Endometrial microvascular endothelial cells (primary cell): ENCODE measurements around the gene LRBA. TPM values are rescaled to one million over a fixed set of nuclear protein-coding genes. Genes with fewer than 3 reads are reported as not detected.

ENCODE experiments used
- in situ Hi-C: cut with HindIII; loops from 2 replicates; pipeline ENCODE4 v1.10.0; 2017; ENCODE audit warnings: low sequenced_read_pairs, low pct_unique_long_range_greater_than_20kb; ENCODE audit errors: inconsistent ontology term
- total RNA-seq: library from RNA; depleted of rRNA; stranded (reverse); fragments of >200 nt; gene quantifications from one replicate; pipeline ENCODE4 v1.2.3, GENCODE V29; 2015; ENCODE audit errors: inconsistent ontology term

The LRBA gene
- total RNA-seq, 1 donor from 2014 or later: 38.9 TPM

- in situ Hi-C loops: no loop called here
Measured at GRCh38 chr4:150385606-150386005, 629.5 kb downstream of the LRBA start.

- in situ Hi-C loops: no loop called here
Measured at GRCh38 chr4:150384249-150384648, 630.8 kb downstream of the LRBA start.

- in situ Hi-C loops: no loop called here
Measured at GRCh38 chr4:150382028-150382427, 633.1 kb downstream of the LRBA start.

GRCh38 chr4:150381609-150382008 is 633.5 kb downstream of the LRBA start:
- in situ Hi-C loops: no loop called here

- in situ Hi-C loops: no loop called here
Measured at GRCh38 chr4:150381036-150381435, 634.0 kb downstream of the LRBA start.

- in situ Hi-C loops: no loop called here
Measured at GRCh38 chr4:150379454-150379853, 635.6 kb downstream of the LRBA start.

GRCh38 chr4:150375025-150375424 is 640.1 kb downstream of the LRBA start:
- in situ Hi-C loops: no loop called here

- in situ Hi-C loops: no loop called here
Measured at GRCh38 chr4:150371869-150372268, 643.2 kb downstream of the LRBA start.

GRCh38 chr4:150369434-150370380 is 645.4 kb downstream of the LRBA start:
- in situ Hi-C loops: no loop called here

- in situ Hi-C loops: no loop called here
Measured at GRCh38 chr4:150368667-150369066, 646.4 kb downstream of the LRBA start.

GRCh38 chr4:150367326-150367725 is 647.8 kb downstream of the LRBA start:
- in situ Hi-C loops: no loop called here

GRCh38 chr4:150366487-150366999 is 648.5 kb downstream of the LRBA start:
- in situ Hi-C loops: no loop called here

GRCh38 chr4:150363721-150364688 is 651.1 kb downstream of the LRBA start:
- in situ Hi-C loops: no loop called here

- in situ Hi-C loops: no loop called here
Measured at GRCh38 chr4:150358691-150359090, 656.4 kb downstream of the LRBA start.

GRCh38 chr4:150357829-150358228 is 657.3 kb downstream of the LRBA start:
- in situ Hi-C loops: no loop called here

GRCh38 chr4:150355858-150356455 is 659.1 kb downstream of the LRBA start:
- in situ Hi-C loops: no loop called here

GRCh38 chr4:150355418-150355817 is 659.7 kb downstream of the LRBA start:
- in situ Hi-C loops: no loop called here

GRCh38 chr4:150354214-150354796 is 660.8 kb downstream of the LRBA start:
- in situ Hi-C loops: no loop called here

- in situ Hi-C loops: no loop called here
Measured at GRCh38 chr4:150348079-150348478, 667.0 kb downstream of the LRBA start.
